Measurements from ENCODE around the gene OAS3.

DNA sequence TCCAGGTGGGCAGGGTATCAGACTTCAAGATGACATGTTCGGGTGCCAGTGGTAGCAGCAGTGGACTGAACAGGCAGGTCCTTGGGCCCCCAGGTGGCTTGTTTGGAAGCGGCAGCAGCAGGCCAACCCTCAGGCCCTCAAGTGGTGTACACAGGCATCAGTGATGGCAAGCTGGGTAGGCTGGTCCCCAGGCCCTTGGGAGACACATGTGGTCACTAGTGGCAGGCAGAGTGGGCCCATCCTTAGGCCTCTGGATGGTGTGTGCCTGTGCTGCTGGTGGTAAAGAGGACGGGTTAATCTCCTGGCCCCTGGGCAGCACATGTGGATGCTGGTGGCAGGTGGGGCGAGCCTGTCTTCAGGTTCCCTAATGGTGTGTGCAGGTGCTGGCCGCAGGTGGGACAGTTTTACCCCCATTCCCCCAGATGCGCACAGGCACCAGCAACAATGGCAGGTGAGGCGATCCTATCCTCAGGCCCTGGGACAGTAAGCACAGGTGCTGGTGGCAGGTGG, 48.1 kb downstream of the OAS3 start:
- TF ChIP-seq, protein P1, sequence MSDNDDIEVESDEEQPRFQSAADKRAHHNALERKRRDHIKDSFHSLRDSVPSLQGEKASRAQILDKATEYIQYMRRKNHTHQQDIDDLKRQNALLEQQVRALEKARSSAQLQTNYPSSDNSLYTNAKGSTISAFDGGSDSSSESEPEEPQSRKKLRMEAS (IDR thresholded peaks at IDR 0.05) = no peak
- TF ChIP-seq RAD21 (IDR thresholded peaks at IDR 0.05) = no peak
- TF ChIP-seq JUND (IDR thresholded peaks at IDR 0.05) = no peak
- TF ChIP-seq, protein P2, sequence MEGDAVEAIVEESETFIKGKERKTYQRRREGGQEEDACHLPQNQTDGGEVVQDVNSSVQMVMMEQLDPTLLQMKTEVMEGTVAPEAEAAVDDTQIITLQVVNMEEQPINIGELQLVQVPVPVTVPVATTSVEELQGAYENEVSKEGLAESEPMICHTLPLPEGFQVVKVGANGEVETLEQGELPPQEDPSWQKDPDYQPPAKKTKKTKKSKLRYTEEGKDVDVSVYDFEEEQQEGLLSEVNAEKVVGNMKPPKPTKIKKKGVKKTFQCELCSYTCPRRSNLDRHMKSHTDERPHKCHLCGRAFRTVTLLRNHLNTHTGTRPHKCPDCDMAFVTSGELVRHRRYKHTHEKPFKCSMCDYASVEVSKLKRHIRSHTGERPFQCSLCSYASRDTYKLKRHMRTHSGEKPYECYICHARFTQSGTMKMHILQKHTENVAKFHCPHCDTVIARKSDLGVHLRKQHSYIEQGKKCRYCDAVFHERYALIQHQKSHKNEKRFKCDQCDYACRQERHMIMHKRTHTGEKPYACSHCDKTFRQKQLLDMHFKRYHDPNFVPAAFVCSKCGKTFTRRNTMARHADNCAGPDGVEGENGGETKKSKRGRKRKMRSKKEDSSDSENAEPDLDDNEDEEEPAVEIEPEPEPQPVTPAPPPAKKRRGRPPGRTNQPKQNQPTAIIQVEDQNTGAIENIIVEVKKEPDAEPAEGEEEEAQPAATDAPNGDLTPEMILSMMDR (IDR thresholded peaks at IDR 0.05; ENCODE audit: low read depth, low read length, missing input control) = no peak
- TF ChIP-seq ATF3 (IDR thresholded peaks at IDR 0.05) = no peak
- TF ChIP-seq ZBTB33 (IDR thresholded peaks at IDR 0.05) = no peak
